Measurements from ENCODE around the gene RANBP9.
A peak's percentile ranks its signal among the peaks of the same experiment; 100 is the strongest.

The RANBP9 gene

DNA sequence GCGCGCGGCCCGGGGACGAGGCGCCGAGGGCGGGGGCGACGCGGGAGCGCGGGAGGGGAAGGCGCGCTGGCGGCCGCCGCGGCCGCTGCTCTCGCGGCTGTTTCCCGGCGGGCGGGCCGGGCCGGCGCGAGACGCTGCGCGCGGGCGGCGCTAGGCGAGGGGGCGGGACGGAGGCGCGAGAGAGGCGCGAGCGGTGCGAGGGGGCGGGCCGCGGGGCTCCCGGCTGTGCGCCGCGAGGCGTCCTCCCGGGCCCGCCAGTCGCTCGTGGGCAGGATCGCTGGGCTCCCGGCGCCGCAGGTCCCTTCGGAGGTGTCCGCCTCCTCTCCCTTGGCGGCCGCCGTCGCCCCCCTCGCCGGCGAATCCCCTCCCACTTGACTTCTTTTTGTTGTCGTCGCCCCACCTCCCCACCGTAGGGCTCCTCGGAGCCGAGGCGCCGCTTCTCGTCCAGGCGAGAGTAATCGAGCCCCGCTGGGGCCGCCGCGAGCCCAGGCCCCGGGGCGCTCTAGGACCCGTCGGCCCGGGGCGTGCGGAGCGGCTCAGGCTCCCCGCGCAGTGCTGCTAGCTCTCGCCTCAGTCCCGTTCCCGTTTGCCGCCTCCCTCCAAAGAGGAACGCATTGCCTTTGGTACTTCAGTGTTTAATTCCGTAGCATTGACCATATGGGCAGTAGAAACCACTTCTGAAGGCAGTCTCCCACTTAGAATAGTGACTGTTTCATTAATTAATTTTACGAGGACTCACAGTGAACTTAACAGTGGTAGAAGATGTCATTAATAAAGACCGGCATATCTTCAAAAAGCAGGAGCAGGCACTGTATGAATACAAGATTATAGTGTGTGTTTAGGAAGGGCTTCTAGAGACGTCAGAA is at the start of gene RANBP9:
Gene RANBP9 (minus strand): TSS at position 103 of the 866 bp plus-strand sequence. CDS start 330 bp downstream, outside the sequence.
- DNase-seq (ENCODE audit: low read depth in 2 of 2) = peak; percentile 72 to 83

DNA sequence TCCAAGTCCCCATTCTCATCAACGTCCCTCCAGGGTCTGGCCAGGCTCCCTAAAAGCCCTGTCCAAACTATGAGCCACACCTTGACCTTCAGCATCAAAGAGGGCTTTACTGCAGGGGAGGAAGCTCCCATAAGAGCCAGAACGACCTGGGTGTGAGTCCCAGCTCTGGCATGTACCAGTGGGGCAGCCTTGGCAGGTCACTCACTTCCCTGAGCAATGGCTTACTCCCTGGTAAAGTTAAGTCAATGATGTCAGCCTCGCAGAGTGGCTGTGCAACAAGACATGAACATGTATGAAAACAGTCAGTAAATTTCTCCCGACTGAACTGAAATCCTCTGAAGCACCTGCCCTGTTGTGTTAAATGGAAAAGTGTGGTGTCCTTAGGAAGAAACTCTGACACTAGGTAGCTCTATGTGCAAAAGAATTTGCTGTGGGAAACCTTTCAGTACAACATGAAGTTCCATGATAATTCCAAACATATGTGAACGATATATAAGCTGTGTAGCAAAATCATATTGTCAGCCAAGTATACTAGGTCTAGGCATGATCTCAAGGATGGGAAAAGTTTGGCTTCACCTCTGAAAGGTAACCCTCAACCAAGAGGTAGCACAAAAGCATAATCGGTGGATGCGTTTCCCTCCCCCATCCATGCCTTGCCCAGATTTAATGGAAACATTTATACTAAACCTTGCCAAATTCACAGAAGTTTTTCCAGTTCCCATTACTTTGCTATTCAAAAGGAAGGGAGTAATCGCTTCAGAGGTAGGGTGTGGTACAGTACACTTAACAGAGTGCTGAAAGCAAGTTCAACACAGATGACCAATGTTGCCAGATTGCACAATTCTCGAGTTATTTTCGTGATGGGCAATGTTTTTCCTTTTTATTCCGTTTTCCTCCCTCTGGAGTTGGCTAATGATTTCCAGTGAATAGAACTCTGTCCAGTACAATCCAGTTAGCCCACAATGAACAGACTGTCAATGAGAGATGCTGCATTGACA is 49.0 kb upstream of the RANBP9 start:
- DNase-seq (ENCODE audit: low read depth in 2 of 2) = no peak

DNA sequence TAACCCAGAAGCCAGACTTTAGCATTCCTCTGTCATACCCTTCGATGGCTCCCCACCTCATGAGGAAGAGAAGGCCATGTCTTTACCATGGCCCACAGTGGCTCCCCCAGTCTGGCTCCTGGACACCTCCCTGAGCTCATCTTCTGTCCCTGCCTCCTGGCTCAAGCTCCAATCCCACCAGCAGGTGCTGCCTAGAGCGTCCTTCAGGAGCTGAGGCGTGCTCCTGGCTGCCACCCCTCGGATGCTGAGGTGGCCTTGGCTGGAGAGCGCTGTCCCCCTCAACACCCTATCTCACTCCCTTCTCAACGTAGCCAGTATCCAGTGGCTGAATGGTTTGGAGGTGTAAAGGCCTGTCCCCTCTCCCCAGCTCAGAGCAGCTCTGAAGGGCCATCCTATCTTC is 47.4 kb upstream of the RANBP9 start:
- DNase-seq (ENCODE audit: low read depth in 2 of 2) = no peak

DNA sequence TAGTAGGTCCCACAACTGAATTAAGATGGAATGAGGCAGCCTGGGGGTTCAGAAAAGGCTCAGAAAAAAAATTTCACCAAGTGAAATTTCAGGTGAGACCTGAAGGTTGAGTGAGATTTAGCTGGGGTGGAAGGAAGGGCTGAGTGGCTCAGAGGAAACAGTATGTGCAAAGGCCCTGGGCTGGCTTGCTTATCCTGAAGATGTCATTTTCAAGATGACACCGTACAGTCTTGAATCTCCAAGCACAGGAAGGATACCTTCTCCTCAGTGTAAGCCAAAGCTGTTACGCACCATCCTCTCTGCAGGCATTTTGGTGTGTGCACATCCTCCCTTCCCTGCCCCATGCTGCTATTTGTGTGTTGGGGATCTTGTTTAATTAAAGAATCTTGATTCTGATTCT is 43.0 kb upstream of the RANBP9 start:
- DNase-seq (ENCODE audit: low read depth in 2 of 2) = no peak

DNA sequence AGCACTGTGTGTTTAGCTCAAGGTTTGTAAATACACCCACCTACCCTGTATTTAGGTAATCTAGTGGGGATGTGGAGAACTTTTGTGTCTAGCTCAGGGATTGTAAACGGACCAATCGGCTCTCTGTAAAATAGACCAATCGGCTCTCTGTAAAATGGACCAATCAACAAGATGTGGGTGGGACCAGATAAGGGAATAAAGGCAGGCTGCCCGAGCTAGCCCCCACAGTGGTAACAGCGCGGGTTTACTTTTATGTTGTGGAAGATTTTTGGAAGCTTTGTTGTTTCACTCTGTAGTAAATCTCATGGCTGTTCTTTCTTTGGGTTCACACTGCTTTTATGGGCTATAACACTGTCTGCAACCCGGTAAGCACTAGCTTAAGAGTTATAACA is 32.1 kb upstream of the RANBP9 start:
- DNase-seq (ENCODE audit: low read depth in 2 of 2) = no peak

DNA sequence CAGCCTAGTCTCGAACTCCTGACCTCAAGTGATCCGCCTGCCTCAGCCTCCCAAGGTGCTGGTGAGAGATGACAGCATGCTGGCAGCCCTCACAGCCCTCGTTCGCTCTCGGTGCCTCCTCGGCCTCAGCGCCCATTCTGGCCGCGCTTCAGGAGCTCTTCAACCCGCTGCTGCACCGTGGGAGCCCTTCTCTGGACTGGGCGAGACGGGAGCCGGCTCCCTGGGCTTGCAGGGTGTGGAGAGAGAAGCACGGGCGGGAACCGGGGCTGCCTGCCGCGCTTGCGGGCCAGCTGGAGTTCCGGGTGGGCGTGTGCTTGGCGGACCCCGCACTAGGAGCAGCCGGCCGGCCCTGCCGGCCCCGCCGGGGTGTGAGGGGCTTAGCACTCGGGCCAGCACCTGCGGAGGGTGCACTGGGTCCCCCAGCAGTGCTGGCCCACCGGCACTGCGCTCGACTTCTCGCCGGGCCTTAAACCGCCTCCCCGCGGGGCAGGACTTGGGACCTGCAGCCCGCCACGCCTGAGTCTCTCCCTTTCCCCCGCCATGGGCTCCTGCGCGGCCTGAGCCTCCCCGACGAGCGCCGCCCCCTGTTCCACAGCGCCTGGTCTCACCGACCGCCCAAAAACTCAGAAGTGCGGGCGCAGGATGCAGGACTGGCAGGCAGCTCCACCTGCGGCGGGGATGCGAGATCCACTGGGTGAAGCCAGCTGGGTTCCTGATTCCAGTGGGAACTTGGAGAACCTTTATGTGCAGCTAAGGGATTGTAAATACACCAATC is 31.5 kb upstream of the RANBP9 start:
- DNase-seq (ENCODE audit: low read depth in 2 of 2) = no peak

DNA sequence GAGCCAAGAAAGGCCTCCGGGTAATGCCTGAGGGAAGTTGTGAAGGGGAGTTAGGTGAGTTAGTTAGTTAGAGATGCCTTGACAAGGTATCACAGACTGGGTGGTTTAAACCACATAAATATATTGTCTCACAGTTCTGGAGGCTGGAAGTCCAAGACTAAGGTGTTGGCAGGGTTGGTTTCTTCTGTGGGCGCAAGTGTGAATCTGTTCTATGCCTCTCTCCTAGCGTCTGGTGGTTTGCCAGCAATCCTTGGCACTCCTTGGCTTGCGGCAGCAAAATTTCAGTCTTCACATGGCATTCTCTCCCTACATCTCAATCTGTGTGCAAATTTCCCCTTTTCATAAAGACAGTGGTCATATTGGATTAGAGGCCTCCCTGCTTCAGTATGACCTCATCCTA is 29.7 kb upstream of the RANBP9 start:
- no peak for DNase-seq (ENCODE audit: low read depth in 2 of 2)

DNA sequence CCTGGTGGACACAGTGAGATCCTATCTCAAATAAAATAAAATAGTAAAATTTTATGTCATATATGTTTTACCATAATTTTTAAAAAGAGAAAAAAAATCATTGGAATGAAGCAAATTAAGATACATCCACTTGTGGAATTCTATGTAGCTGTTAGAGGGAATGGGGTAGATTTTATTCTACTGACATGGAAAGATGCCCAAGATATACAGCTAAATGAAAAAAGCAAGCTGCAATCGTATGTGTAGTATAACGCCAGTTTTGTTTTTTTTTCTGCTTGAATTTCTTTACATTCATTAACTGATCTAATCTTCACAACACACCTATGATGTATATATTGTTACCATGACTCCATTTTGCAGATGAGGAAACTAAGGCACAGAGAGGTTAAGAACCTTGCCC is 23.4 kb upstream of the RANBP9 start:
- DNase-seq (ENCODE audit: low read depth in 2 of 2) = no peak

DNA sequence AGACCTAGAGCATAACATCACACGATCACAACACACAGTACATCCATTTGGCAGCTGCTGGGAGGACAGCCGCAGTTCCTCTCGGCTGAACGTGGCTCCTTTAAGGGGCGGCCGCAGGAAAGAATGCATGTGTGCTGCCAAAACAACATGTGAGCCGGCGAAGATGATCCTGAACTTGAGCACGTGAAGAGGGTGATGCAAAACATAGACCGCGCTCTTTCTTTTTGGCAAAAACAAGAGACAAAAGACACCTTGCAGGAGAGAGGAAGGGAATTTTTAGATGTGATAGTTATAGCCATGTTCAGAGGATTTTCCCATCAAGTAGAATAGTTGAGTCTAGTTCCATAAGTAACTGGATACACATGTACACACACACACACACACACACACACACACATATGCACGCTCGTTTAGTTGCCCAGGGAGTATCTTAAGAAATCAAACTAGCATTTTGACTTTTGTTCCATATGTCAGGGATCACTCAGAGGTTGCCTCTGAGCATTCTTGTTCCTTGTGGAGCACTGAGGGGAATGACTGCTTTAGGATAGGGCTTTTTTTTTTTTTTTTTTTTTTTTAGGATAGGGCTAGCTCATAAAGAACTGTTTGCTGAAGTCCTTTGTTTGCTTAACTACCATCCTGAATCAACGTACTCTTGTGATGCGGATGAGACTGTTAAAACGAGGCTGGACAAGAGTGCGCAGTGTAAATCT is 21.7 kb upstream of the RANBP9 start:
- no peak for DNase-seq (ENCODE audit: low read depth in 2 of 2)

DNA sequence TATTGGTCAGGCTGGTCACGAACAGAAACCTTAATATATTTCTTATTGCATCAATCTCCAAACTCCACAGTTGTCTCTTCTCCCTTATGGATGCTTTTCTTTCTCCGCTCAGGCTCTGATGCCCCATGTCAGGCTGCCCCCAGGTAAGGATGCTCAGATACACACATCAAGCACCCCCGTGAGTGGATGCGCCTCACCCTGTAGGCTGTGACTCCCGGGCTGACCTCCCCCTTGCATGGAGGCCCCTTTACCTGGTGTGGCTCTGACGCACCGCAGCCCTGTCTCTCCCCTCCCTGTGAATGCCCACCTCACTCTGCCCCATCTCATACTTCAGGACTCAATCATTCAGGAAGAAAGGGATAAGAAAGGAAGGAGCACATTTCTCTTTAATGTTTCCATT is 19.1 kb upstream of the RANBP9 start:
- DNase-seq (ENCODE audit: low read depth in 2 of 2) = no peak

DNA sequence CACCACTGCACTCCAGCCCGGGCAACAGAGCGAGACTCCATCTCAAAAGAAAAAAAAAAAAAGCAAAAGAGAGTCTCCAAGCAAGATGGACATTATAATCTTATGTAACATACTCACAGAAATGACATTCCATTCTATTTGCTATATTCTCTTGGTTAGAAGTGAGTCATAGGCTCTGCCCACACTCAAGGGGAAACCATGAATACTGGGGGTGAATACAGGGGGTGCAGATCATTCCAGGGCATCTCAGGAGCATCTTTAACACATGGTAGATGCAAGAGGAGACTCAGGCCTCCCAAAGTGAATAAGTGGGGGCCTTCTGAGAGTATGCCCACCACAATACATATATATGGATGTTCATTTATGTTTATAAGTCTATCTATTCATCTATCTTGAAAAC is 18.3 kb upstream of the RANBP9 start:
- DNase-seq (ENCODE audit: low read depth in 2 of 2) = no peak

DNA sequence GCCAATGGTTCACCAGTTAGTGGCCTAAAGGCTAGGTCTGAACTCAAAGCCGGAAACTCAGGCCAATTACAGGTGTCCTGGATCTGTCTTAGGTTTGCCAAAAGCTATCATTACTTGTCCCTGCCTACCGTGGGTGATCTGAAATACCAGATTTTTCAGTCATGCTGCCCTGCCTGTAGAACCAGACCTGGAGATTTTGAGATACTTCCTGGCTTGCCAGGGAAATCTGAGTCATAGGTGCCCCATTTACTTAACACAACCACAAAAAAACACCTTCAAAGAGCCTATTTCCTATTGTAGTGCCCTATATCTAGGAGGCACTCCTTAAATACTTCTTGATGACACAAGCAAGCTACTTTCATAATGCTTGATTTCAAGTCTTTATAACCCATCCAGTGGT is 13.9 kb upstream of the RANBP9 start:
- peak in 1 of 2 donors; percentile 34 for DNase-seq (ENCODE audit: low read depth in 2 of 2)

DNA sequence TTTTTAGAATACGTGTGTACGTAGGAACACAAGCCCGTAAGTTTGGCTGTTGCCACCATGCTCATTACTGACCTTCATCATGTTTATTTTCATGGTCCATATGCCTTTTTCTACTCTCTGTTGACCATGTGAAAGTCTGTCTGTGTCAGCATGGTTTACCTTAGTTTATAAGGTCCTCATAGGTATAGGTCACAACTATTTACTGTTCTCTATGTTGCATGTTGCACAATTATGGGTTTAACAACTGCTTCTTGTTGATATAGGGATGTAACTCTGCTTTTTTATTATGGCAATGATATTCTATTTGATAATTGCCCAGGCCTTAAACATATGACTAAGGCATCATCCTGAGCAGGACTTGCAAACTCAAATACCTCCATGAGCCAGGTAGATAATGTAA is 13.4 kb upstream of the RANBP9 start:
- no peak for DNase-seq (ENCODE audit: low read depth in 2 of 2)

DNA sequence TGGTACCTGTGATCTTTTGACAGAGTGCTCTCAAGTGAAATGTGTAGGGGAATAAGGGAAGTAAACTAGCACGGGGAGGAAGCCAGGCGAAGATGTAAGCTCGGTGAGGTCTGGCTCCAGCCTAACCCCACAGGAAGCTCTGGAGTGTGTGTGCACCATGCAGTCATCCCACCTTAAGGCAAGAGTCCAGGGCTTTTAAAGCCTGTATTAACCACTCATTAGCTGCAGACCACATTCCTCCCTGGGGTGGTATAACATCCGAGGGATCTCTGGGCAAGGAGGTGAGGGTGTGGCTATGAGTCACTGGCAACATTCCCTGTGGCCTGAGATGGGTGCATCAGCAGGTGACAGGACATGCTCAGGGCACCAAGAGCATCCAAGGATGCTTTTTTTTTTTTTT is 12.5 kb upstream of the RANBP9 start:
- DNase-seq (ENCODE audit: low read depth in 2 of 2) = no peak

DNA sequence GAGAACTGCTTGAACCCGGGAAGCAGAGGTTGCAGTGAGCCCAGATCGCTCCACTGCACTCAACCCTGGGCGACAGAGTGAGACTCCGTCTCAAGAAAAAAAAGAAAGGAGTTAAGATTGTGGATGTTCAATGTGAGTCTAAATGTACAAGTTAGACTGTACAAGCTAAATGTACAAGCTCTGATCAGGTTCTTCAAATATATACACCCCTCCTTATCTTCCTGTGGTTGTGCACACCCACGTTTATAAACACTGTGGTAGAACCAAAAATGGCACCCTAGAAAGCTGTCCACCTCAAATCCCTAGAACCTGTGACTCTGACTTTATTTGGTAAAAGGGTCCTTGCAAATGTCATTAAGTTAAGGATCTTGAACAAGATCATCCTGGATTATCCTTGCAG is 11.2 kb upstream of the RANBP9 start:
- no peak for DNase-seq (ENCODE audit: low read depth in 2 of 2)

DNA sequence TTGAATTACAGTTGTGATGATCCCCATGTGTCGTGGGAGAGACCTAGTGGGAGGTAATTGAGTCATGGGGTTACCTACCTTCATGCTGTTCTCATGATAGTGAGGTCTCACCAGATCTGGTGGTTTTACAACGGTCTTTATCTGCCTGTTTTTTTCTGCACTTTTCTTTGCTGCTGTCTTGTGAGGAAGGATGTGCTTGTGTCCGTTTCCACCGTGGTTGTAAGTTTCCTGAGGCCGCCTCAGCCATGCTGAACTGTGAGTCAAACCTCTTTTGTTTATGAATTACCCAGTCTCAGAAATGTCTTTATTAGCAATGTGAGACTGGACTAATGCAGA is 6.5 kb upstream of the RANBP9 start:
- no peak for DNase-seq (ENCODE audit: low read depth in 2 of 2)

DNA sequence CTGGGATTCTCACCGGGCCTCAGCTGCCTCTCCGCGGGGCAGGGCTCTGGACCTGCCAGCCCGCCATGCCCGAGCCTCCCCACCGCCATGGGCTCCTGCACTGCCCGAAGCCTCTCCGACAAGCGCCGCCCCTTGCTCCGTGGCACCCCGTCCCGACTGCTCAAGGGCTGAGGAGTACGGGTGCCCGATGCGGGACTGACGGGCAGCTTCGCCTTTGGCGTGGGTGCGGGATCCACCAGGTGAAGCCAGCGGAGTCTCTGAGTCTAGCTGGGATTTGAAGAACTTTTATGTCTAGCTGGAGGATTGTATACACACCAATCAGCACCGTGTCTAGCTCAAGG is 5.3 kb upstream of the RANBP9 start:
- DNase-seq (ENCODE audit: low read depth in 2 of 2) = no peak

DNA sequence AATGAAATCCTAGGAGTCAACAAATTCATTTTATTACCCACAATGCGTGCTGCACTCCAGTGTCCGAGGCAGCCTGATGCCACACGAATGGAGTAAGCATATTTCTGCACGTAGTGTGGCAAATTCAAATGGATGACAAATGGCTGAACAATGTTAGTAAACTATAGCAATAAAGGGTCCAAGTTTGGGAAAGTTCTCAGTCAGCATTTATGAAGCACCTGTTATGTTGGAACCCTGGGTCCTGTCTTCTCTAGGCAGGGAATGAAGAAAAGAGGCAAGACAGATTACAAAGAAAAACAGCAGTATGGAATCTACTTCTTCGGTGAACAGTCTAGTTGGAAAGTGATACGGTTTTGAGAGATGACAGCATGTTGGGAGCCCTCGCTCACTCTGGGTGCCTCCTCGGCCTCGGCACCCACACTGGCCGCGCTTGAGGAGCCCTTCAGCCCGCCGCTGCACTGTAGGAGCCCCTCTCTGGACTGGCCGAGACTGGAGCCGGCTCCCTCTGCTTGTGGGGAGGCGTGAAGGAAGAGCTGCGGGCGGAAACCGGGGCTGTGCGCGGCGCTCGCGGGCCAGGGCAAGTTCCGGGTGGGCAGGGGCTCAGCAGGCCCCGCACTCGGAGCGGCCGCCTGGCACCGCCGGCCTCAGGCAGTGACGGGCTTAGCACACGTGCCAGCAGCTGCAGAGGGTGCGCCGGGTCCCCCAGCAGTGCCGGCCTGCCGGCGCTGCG is 4.8 kb upstream of the RANBP9 start:
- no peak for DNase-seq (ENCODE audit: low read depth in 2 of 2)

DNA sequence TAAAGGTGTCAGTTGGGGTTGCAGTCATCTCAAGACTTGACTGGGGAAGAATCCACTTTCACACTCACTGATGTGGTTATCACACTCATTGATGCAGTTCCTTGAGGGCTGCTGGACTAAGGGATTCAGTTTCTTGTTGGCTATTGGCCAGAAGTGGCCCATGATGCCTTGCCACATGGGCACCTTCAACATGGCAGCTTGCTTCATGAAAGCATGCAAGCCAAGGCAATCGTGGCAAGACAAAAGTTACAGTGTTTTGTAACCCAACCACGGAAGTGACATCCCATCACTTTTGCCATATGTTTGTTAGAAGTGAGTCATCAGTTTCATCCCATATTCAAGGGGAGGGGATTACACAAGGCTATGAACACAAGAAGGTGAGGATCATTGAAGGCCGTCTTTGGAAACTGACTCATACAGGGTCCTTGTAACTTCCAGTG is 3.8 kb upstream of the RANBP9 start:
- DNase-seq (ENCODE audit: low read depth in 2 of 2) = no peak

DNA sequence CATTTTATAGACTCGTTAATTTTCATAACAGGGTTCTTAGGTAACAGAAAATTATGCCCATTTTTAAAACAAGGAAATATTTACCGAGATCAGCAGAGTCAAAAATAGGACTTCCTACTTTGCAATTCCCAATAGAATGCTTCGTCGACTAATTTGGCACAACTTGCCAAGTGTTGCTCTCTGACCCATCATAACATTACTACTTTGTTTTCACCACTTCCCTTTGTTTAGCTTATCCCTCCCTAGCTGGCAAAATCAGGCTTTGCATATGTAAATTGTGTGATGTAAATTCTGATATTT is 914 bp upstream of the RANBP9 start:
- DNase-seq (ENCODE audit: low read depth in 2 of 2) = no peak

DNA sequence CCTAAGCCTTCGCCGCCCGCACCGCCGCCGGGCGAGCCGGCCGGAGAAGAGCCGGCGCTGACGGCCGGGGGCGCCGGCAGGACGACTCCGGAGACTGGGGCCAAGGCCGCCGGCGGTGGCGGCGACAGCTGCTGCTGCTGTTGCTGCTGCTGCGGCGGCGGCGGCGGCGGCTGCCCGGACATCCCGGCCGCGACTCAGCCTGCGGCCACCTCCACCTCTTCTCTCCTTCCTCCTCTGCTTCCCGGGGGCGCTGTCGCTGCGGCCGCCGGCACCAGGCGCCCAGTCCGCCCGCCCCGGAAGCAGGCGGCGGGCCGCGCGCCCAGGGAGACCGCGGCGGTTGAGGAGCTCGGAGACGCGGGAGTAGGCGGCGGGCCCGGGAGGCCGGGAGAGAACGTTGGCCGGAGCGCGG is 307 bp downstream of the RANBP9 start:
- DNase-seq (ENCODE audit: low read depth in 2 of 2) = no peak
